Liver (tissue), 9 donors: ENCODE results near the gene WARS2. TPM values are rescaled to one million over a fixed set of nuclear protein-coding genes. Genes with fewer than 3 reads are reported as not detected.

Experiments used
- DNase-seq: peaks from one replicate; pipeline ENCODE4 v3.0.0-alpha.2; 2017; ENCODE audit warnings: low spot score
- H3K27ac ChIP-seq, 2 donors: one replicate each; pipeline ENCODE4 v1.7.0; 2013; ENCODE audit warnings: inconsistent platforms in 2 of 2, low read length in 2 of 2, control low read depth in 1 of 2, low read depth in 1 of 2, mild to moderate bottlenecking in 1 of 2
- H3K27me3 ChIP-seq, 4 donors: one replicate each; pipeline versions ENCODE4 v1.6.1 to v1.7.0; 2013; ENCODE audit warnings: low read length in 3 of 4, inconsistent platforms in 1 of 4, mild to moderate bottlenecking in 1 of 4, moderate library complexity in 1 of 4; ENCODE audit not compliant: control insufficient read depth in 4 of 4, insufficient read depth in 4 of 4
- H3K36me3 ChIP-seq, 4 donors: one replicate each; pipeline versions ENCODE4 v1.6.1 to v1.7.0; 2013; ENCODE audit warnings: low read length in 3 of 4, mild to moderate bottlenecking in 3 of 4, low read depth in 1 of 4, moderate library complexity in 1 of 4; ENCODE audit not compliant: control insufficient read depth in 4 of 4, insufficient read depth in 3 of 4
- H3K4me1 ChIP-seq, 4 donors: one replicate each; pipeline versions ENCODE4 v1.6.1 to v1.7.0; 2013; ENCODE audit warnings: low read length in 3 of 4, mild to moderate bottlenecking in 3 of 4, moderate library complexity in 1 of 4; ENCODE audit not compliant: control insufficient read depth in 4 of 4, insufficient read depth in 4 of 4
- H3K4me3 ChIP-seq, 3 donors: one replicate each; pipeline versions ENCODE4 v1.6.1 to v1.7.0; 2013; ENCODE audit warnings: low read length in 3 of 3, control low read depth in 1 of 3, low read depth in 1 of 3, mild to moderate bottlenecking in 1 of 3
- H3K9ac ChIP-seq, 2 donors: one replicate each; pipeline ENCODE4 v1.7.0; 2013; ENCODE audit warnings: low read length in 2 of 2, mild to moderate bottlenecking in 2 of 2, moderate library complexity in 2 of 2, control low read depth in 1 of 2, low read depth in 1 of 2
- H3K9me3 ChIP-seq, 4 donors: one replicate each; pipeline versions ENCODE4 v1.6.1 to v1.7.0; 2013; ENCODE audit warnings: low read length in 3 of 4; ENCODE audit not compliant: control insufficient read depth in 4 of 4
- EGR1 ChIP-seq, 2 donors: IDR thresholded peaks; 2 replicates each; pipeline ENCODE4 v1.6.1; 2016 to 2018; ENCODE audit warnings: antibody characterized with exemption in 2 of 2, low read depth in 2 of 2
- FOXA1 ChIP-seq: IDR thresholded peaks from 2 replicates; pipeline ENCODE4 v1.6.1; 2016; ENCODE audit warnings: antibody characterized with exemption
- GABPA ChIP-seq, 2 donors: IDR thresholded peaks in 1 of 2; conservative IDR thresholded peaks in 1 of 2; 2 replicates each; pipeline ENCODE4 v1.6.1; 2016; ENCODE audit warnings: antibody characterized with exemption in 2 of 2, mild to moderate bottlenecking in 1 of 2, moderate library complexity in 1 of 2
- HNF4A ChIP-seq, 2 donors: conservative IDR thresholded peaks; 2 replicates each; pipeline ENCODE4 v1.6.1; 2016; ENCODE audit warnings: antibody characterized with exemption in 2 of 2, mild to moderate bottlenecking in 2 of 2
- MAX ChIP-seq: IDR thresholded peaks from 2 replicates; pipeline ENCODE4 v1.6.1; 2016; ENCODE audit warnings: antibody characterized with exemption
- NR2F2 ChIP-seq: IDR thresholded peaks from 2 replicates; pipeline ENCODE4 v1.6.1; 2016; ENCODE audit warnings: antibody characterized with exemption
- RAD21 ChIP-seq, 2 donors: IDR thresholded peaks; 2 replicates each; pipeline ENCODE4 v1.6.1; 2016; ENCODE audit warnings: antibody characterized with exemption in 2 of 2, mild to moderate bottlenecking in 2 of 2
- REST ChIP-seq: IDR thresholded peaks from 2 replicates; pipeline ENCODE4 v1.6.1; 2016; ENCODE audit warnings: antibody characterized with exemption, mild to moderate bottlenecking
- SP1 ChIP-seq: IDR thresholded peaks from 2 replicates; pipeline ENCODE4 v1.6.1; 2018; ENCODE audit warnings: antibody characterized with exemption, mild to moderate bottlenecking
- TAF1 ChIP-seq: conservative IDR thresholded peaks from 2 replicates; pipeline ENCODE4 v1.6.1; 2016; ENCODE audit warnings: antibody characterized with exemption, mild to moderate bottlenecking
- YY1 ChIP-seq: IDR thresholded peaks from 2 replicates; pipeline ENCODE4 v1.6.1; 2016; ENCODE audit warnings: antibody characterized with exemption, mild to moderate bottlenecking
- ZBTB33 ChIP-seq: IDR thresholded peaks from 2 replicates; pipeline ENCODE4 v1.6.1; 2016; ENCODE audit warnings: antibody characterized with exemption
- WGBS: extraction: QIAGEN DNeasy Blood & Tissue Kit; methylation state at CpG from one replicate; pipeline ENCODE4 v1.1.7; 2013; 5-methylcytosine and 5-hydroxymethylcytosine counted together
- polyA plus RNA-seq, 2 donors: library from polyadenylated mRNA; stranded (reverse) in 1 of 2; unstranded in 1 of 2; fragments of 200-250 nt in 1 of 2; fragments of >200 nt in 1 of 2; fragmentation: Nextera tagmentation in 1 of 2; extraction: Ambion mirVana in 1 of 2; gene quantifications; one replicate each; pipeline versions ENCODE4 v1.2.1 to v1.2.3, GENCODE V29; 2013 to 2015
- total RNA-seq, 2 donors: library from RNA; depleted of rRNA; stranded (reverse); fragments of >200 nt; gene quantifications; one replicate each; pipeline ENCODE4 v1.2.3, GENCODE V29; 2014
- TF ChIP-seq, protein P1 (sequence below): IDR thresholded peaks from 2 replicates; pipeline ENCODE4 v1.6.1; 2016; ENCODE audit warnings: antibody characterized with exemption
- donor health status: healthy.
- donor health status: healthy.
- donor health status: healthy.
- donor health status: healthy.
- donor health status: healthy.

Gene WARS2
- total and polyA plus RNA-seq, 4 donors, result 3.5 to 14.5 (median 7.0) TPM

- no peak for TF ChIP-seq REST
Observed at GRCh38 chr1:119160866-119161265, 20.4 kb upstream of the WARS2 start (continued).

DNA sequence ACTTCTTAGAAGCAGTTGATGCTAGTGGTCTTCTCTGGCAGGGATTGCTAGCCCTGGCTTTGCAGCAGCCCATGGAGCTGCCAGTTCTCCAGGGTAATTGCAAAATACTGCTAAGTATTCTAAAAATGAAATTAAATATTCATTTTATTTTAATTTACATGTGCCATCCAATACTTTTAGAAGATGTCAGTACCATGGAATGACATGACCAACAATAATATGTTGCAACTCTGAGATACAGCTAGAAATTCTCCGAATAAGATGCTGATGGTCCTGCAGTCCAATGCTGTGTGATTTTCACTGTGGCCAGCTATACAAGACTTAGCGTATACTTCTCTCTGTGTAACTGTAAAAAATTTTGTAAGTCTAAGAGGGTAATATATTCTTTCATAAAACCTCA, 20.0 kb upstream of the WARS2 start:
- WGBS, result 96% methylated on average over 2 of the region's 2 CpGs
- no peaks in the 10 kb centered on the region for H3K4me1 ChIP-seq
- H3K9me3 ChIP-seq, result no peaks in the 10 kb centered on the region
- TF ChIP-seq GABPA (IDR thresholded peaks at IDR 0.05 in 1 of 2, conservative IDR thresholded peaks at IDR 0.05 in 1 of 2) (no peak), HNF4A (conservative IDR thresholded peaks at IDR 0.05) (no peak), EGR1 (IDR thresholded peaks at IDR 0.05; ENCODE audit: low read depth in 2 of 2) (no peak), YY1 (no peak), NR2F2 (no peak), SP1 (no peak), FOXA1 (no peak), REST (no peak)
- H3K4me3 ChIP-seq, result no peak overlapping the region
- H3K27me3 ChIP-seq, result no peaks in the 10 kb centered on the region
- peaks cover 4 to 12% (median 10%) of the 10 kb centered on the region in 4 donors for H3K36me3 ChIP-seq
- H3K9ac ChIP-seq, result no peak overlapping the region
- H3K27ac ChIP-seq, result no peak overlapping the region
- no peak for DNase-seq

DNA sequence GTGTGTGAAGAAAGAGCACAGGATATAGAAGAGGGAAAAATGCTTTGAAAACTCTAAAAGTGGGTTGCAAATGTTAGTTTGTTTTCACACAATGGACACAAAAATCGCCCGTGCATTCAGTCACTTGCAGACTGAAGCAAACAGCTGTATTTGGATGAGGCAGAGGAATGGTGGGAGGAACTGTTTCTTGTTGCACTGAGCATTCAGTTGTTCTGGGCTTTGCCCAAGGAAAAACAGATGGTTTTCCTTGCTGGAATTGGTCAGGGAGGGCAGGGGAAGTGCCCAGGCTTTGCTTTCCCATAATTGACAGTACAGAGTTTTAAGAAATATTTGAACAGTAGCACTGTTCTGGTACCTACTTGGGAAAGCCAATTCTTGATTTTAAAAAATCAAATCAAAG, 19.5 kb upstream of the WARS2 start:
- Histone ChIP-seq H3K27ac (no peak overlapping the region), H3K4me1 (no peaks in the 10 kb centered on the region)

More for the DNA sequence above, 19.5 kb upstream of the WARS2 start:
- no peak overlapping the region for H3K9ac ChIP-seq
- no peak for DNase-seq
- H3K9me3 ChIP-seq, result no peaks in the 10 kb centered on the region
- no peak overlapping the region for H3K4me3 ChIP-seq
- H3K27me3 ChIP-seq, result no peaks in the 10 kb centered on the region
- TF ChIP-seq RAD21 (IDR thresholded peaks at IDR 0.05) (no peak), SP1 (no peak), TAF1 (no peak), MAX (no peak), NR2F2 (no peak), ZBTB33 (no peak), YY1 (no peak)
- TF ChIP-seq, protein P1, sequence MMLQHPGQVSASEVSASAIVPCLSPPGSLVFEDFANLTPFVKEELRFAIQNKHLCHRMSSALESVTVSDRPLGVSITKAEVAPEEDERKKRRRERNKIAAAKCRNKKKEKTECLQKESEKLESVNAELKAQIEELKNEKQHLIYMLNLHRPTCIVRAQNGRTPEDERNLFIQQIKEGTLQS, result no peak
- 94% methylated on average over 2 of the region's 2 CpGs for WGBS
- H3K36me3 ChIP-seq, result peaks cover 4 to 12% (median 10%) of the 10 kb centered on the region in 4 donors
